Measurements from ENCODE around the gene XYLT2. TPM values are rescaled to one million over a fixed set of nuclear protein-coding genes. Genes with fewer than 3 reads are reported as not detected.

Gene XYLT2
- total RNA-seq, 4 donors from 2014 or later, result 23.5 to 41.3 (median 34.6) TPM

- H3K4me3 ChIP-seq (ENCODE audit: low read depth, poor library complexity, severe bottlenecking), result no peak overlapping the region
- 87% methylated on average over 13 of the region's 13 CpGs for WGBS, 2 donors
- TF ChIP-seq CTCF (IDR thresholded peaks at IDR 0.05) (no peak), POLR2A (IDR thresholded peaks at IDR 0.05) (no peak)
- intact Hi-C loops (cut with DNase I; ENCODE audit: low total_unique reads), result no loop called here
- DNase-seq (ENCODE audit: low spot score in 2 of 2), result no peak
These were observed 34.7 kb downstream of the XYLT2 start for GRCh38 chr17:50380369-50381259.

GRCh38 chr17:50381260-50381815, 35.4 kb downstream of the XYLT2 start:
- TF ChIP-seq CTCF (IDR thresholded peaks at IDR 0.05) (no peak), POLR2A (IDR thresholded peaks at IDR 0.05) (no peak)
- no peak overlapping the region for H3K4me3 ChIP-seq (ENCODE audit: low read depth, poor library complexity, severe bottlenecking)
- WGBS, 2 donors, result 85 to 89% methylated on average over 7 of the region's 7 CpGs
- intact Hi-C loops (cut with DNase I; ENCODE audit: low total_unique reads), result no loop called here
- DNase-seq (ENCODE audit: low spot score in 2 of 2), result no peak

- DNase-seq (ENCODE audit: low spot score in 2 of 2), result no peak
- no peak overlapping the region for H3K4me3 ChIP-seq (ENCODE audit: low read depth, poor library complexity, severe bottlenecking)
- 25 to 34% methylated on average over 3 of the region's 3 CpGs for WGBS, 2 donors
- no peak for TF ChIP-seq POLR2A (IDR thresholded peaks at IDR 0.05)
- no peak for TF ChIP-seq CTCF (IDR thresholded peaks at IDR 0.05)
- intact Hi-C loops (cut with DNase I; ENCODE audit: low total_unique reads), result no loop called here
These were observed 36.0 kb downstream of the XYLT2 start for GRCh38 chr17:50381920-50382319.

- TF ChIP-seq POLR2A (IDR thresholded peaks at IDR 0.05), result no peak
- no peak for TF ChIP-seq CTCF (IDR thresholded peaks at IDR 0.05)
- WGBS, 2 donors, result 90 to 93% methylated on average over 12 of the region's 12 CpGs
- no peak for DNase-seq (ENCODE audit: low spot score in 2 of 2)
- intact Hi-C loops (cut with DNase I; ENCODE audit: low total_unique reads), result no loop called here
- no peak overlapping the region for H3K4me3 ChIP-seq (ENCODE audit: low read depth, poor library complexity, severe bottlenecking)
These were observed 37.0 kb downstream of the XYLT2 start for GRCh38 chr17:50382931-50383330.

- no peak overlapping the region for H3K4me3 ChIP-seq (ENCODE audit: low read depth, poor library complexity, severe bottlenecking)
- intact Hi-C loops (cut with DNase I; ENCODE audit: low total_unique reads), result no loop called here
- 57 to 68% methylated on average over 3 of the region's 3 CpGs for WGBS, 2 donors
- no peak for DNase-seq (ENCODE audit: low spot score in 2 of 2)
- TF ChIP-seq CTCF (IDR thresholded peaks at IDR 0.05), result no peak
- TF ChIP-seq POLR2A (IDR thresholded peaks at IDR 0.05), result no peak
These were observed 40.6 kb downstream of the XYLT2 start for GRCh38 chr17:50386510-50386909.
